Type B pancreatic cell (in vitro differentiated cells): ENCODE data around the gene KIFC3. TPM values are rescaled to one million over a fixed set of nuclear protein-coding genes. Genes with fewer than 3 reads are reported as not detected.

Experiments
- DNase-seq: peaks from one replicate; pipeline ENCODE4 v3.0.0; 2021; ENCODE audit warnings: mixed read lengths; ENCODE audit not compliant: unreplicated experiment; ENCODE audit errors: extremely low spot score
- H3K27ac Mint-ChIP-seq: 2 replicates; pipeline ENCODE4 v1.8.0; 2021; ENCODE audit warnings: mild to moderate bottlenecking, mixed read lengths
- H3K27me3 Mint-ChIP-seq: 2 replicates; pipeline ENCODE4 v1.8.0; 2021; ENCODE audit warnings: mixed read lengths
- H3K36me3 Mint-ChIP-seq: 2 replicates; pipeline ENCODE4 v1.8.0; 2021; ENCODE audit warnings: mixed read lengths
- H3K4me1 Mint-ChIP-seq: one replicate; pipeline ENCODE4 v1.8.0; 2021; ENCODE audit warnings: mixed read lengths; ENCODE audit not compliant: unreplicated experiment
- H3K4me3 Mint-ChIP-seq: 2 replicates; pipeline ENCODE4 v1.8.0; 2021; ENCODE audit warnings: mild to moderate bottlenecking, mixed read lengths
- H3K9me3 Mint-ChIP-seq: 2 replicates; pipeline ENCODE4 v1.8.0; 2021; ENCODE audit warnings: mixed read lengths
- CTCF ChIP-seq: fragments of 200-600 bp; sonication (generic); conservative IDR thresholded peaks from 2 replicates; pipeline ENCODE4 v1.5.0; 2021; ENCODE audit warnings: antibody characterized with exemption, mild to moderate bottlenecking
- total RNA-seq: library from RNA; stranded (reverse); gene quantifications from 2 replicates; pipeline ENCODE4 v1.2.1, GENCODE V29; 2021; ENCODE audit warnings: low replicate concordance

Gene KIFC3
- total RNA-seq, 1 donor from 2014 or later: 27.3 TPM

DNA sequence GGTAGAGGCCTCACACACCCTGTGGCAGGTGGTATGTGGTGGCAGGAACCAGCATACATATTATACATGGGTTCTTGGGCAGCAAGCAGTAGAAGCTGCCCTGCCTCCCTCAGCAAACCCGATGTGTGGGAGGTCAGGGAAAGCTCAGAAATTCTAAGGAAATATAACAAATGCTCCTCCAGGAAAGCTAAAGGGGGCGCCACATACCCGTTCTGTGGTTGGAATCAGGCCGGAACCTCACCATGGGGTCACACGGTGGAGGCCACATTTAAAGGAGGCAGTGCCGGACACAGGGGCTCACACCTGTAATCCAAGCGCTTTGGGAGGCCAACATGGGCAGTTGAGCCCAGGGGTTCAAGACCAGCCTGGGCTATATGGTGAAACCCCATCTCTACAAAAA lies 79.1 kb downstream of the KIFC3 start:
- DNase-seq: no peak
- TF ChIP-seq CTCF: peak; percentile 59
- no peaks in the 10 kb centered on the region for H3K36me3 Mint-ChIP-seq
- no peaks in the 10 kb centered on the region for H3K9me3 Mint-ChIP-seq
- H3K4me1 Mint-ChIP-seq: no peaks in the 10 kb centered on the region
- no peaks in the 10 kb centered on the region for H3K27me3 Mint-ChIP-seq
- no peak overlapping the region for H3K27ac Mint-ChIP-seq
- no peak overlapping the region for H3K4me3 Mint-ChIP-seq

DNA sequence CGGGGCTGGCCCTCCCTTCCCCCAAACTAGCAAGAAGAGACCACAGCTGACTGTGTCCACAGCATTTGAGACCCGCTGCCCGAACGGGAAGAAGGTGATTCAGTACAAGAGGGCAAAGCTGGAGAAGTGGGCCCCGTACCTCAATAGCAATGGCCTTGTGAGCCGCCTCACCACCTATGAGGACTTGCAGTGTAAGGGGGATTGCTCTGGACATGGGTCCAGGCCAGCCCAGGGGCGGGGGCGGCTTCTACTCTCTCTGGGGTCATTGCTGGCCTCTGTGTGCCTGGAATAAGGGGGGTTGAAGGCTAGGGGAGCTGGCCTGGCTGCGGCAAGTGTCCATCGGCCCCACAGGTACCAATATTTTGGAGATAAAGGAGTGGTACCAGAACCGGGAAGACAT lies 79.6 kb downstream of the KIFC3 start:
- TF ChIP-seq CTCF: no peak
- Mint-ChIP-seq H3K4me3 (no peak overlapping the region), H3K27me3 (no peaks in the 10 kb centered on the region), H3K9me3 (no peaks in the 10 kb centered on the region), H3K4me1 (no peaks in the 10 kb centered on the region), H3K36me3 (no peaks in the 10 kb centered on the region), H3K27ac (no peak overlapping the region)
- DNase-seq: no peak

GRCh38 chr16:57722210-57722499 lies 80.1 kb downstream of the KIFC3 start:
- H3K36me3 Mint-ChIP-seq: no peaks in the 10 kb centered on the region
- H3K27ac Mint-ChIP-seq: no peak overlapping the region
- H3K4me1 Mint-ChIP-seq: no peaks in the 10 kb centered on the region
- no peaks in the 10 kb centered on the region for H3K27me3 Mint-ChIP-seq
- no peaks in the 10 kb centered on the region for H3K9me3 Mint-ChIP-seq
- TF ChIP-seq CTCF: no peak
- H3K4me3 Mint-ChIP-seq: no peak overlapping the region
- no peak for DNase-seq

GRCh38 chr16:57721356-57722209 lies 80.7 kb downstream of the KIFC3 start:
- H3K4me3 Mint-ChIP-seq: no peak overlapping the region
- H3K9me3 Mint-ChIP-seq: no peaks in the 10 kb centered on the region
- no peak for DNase-seq
- H3K4me1 Mint-ChIP-seq: no peaks in the 10 kb centered on the region
- no peak for TF ChIP-seq CTCF
- no peak overlapping the region for H3K27ac Mint-ChIP-seq
- no peaks in the 10 kb centered on the region for H3K27me3 Mint-ChIP-seq
- no peaks in the 10 kb centered on the region for H3K36me3 Mint-ChIP-seq

- peak; percentile 76 for TF ChIP-seq CTCF
- Mint-ChIP-seq H3K4me1 (no peaks in the 10 kb centered on the region), H3K4me3 (no peak overlapping the region), H3K36me3 (no peaks in the 10 kb centered on the region), H3K27me3 (no peaks in the 10 kb centered on the region), H3K9me3 (no peaks in the 10 kb centered on the region), H3K27ac (no peak overlapping the region)
- no peak for DNase-seq
These were observed 82.1 kb downstream of the KIFC3 start for GRCh38 chr16:57720142-57720575.
